Subcutaneous adipose tissue (tissue), 4 donors: ENCODE data around the gene FBXO3. TPM values are rescaled to one million over a fixed set of nuclear protein-coding genes. Genes with fewer than 3 reads are reported as not detected.

Source experiments
- total RNA-seq, 4 donors: library from RNA; depleted of rRNA; stranded (reverse); fragments of >200 nt; gene quantifications; one replicate each; pipeline ENCODE4 v1.1.0, GENCODE V29; 2016
- TF ChIP-seq, protein P1 (sequence below): fragments of 450-650 bp; IDR thresholded peaks from one replicate; pipeline ENCODE4 v1.5.1; 2016; ENCODE audit warnings: low read depth, mild to moderate bottlenecking, control low read depth, antibody characterized with exemption, moderate library complexity

The FBXO3 gene
- total RNA-seq, 4 donors from 2014 or later = 28.8 to 38.5 (median 33.9) TPM

GRCh38 chr11:33722590-33723234, 51.6 kb downstream of the FBXO3 start:
- TF ChIP-seq, protein P1, sequence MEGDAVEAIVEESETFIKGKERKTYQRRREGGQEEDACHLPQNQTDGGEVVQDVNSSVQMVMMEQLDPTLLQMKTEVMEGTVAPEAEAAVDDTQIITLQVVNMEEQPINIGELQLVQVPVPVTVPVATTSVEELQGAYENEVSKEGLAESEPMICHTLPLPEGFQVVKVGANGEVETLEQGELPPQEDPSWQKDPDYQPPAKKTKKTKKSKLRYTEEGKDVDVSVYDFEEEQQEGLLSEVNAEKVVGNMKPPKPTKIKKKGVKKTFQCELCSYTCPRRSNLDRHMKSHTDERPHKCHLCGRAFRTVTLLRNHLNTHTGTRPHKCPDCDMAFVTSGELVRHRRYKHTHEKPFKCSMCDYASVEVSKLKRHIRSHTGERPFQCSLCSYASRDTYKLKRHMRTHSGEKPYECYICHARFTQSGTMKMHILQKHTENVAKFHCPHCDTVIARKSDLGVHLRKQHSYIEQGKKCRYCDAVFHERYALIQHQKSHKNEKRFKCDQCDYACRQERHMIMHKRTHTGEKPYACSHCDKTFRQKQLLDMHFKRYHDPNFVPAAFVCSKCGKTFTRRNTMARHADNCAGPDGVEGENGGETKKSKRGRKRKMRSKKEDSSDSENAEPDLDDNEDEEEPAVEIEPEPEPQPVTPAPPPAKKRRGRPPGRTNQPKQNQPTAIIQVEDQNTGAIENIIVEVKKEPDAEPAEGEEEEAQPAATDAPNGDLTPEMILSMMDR = no peak

DNA sequence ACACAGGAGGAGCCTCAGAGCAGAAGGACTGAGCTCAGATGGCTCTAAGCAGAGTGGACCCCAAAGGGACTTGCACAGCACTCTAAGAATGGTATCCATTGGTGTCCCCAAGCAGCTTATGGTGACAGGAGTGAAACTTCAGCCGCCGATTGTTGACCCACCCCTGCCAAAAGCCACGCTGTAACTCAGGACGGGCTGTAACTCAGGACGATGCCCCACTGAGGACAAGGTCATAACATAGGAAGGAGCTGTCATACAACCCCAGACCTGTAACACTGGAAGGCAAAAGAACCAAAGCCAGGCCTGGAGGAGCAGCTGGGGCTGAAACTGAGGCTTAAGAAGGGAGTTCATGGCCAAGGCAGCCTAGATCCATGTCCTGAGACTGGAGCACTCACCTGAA, 52.3 kb downstream of the FBXO3 start:
- TF ChIP-seq, protein P1 = no peak

- TF ChIP-seq, protein P1 = no peak
Measured at GRCh38 chr11:33721426-33721825, 52.9 kb downstream of the FBXO3 start.

DNA sequence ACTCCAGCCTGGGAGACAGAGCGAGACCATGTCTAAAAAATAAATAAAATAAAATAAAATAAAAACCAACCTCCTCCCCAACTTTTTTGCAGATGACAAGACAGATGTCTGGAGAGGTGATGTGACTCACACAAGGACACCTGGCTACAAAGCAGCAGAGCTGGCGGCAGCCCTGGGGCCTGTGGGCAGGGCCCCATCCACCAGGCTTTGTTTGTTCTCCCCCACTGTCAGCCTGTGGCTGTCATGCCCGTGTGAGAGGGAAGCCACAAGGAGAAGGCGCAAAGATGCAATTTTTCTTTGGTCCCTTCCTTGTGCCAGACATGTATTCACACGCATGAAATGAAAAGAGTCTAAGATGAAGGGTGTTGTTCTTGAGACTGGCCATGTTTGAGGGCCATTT, 54.7 kb downstream of the FBXO3 start:
- TF ChIP-seq, protein P1 = no peak

GRCh38 chr11:33718440-33718839, 55.9 kb downstream of the FBXO3 start:
- TF ChIP-seq, protein P1 = no peak

DNA sequence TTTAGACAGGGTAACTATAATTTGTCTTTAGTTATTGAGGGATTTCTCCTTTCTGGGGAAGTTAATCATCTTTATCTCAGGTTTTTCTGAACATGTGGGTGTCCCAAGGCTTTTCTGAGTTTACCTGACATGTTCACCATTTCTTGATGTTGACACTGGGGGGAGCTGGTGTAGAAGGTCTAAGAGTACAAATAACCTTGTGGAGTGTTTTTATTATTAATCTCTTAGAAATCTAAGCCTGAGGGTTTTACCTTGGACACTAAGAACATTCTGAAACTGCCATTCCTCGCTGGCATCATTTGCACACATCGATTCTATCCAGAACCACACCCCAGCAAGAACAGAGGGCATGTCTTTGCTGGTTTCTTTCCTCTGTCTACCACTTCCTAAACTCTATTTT, 58.1 kb downstream of the FBXO3 start:
- TF ChIP-seq, protein P1 = no peak

- TF ChIP-seq, protein P1 = no peak
Measured at GRCh38 chr11:33713856-33714398, 60.4 kb downstream of the FBXO3 start.
